Stomach (tissue), 9 donors: Measurements from ENCODE around the gene KCNT1. TPM values are rescaled to one million over a fixed set of nuclear protein-coding genes. Genes with fewer than 3 reads are reported as not detected.

ENCODE experiments used
- DNase-seq, 2 donors: peaks; one replicate each; pipeline versions ENCODE4 v3.0.0 to v3.0.0-alpha.2; 2013 to 2019
- H3K27ac ChIP-seq, 5 donors: fragments of 200-600 bp in 4 of 5; sonication (generic) in 4 of 5; one replicate each; pipeline ENCODE4 v1.5.1; 2013 to 2019; ENCODE audit warnings: mild to moderate bottlenecking in 1 of 5, moderate library complexity in 1 of 5
- H3K27me3 ChIP-seq, 3 donors: fragments of 200-600 bp; sonication (generic); one replicate each; pipeline ENCODE4 v1.5.1; 2017 to 2019; ENCODE audit warnings: mixed run types in 1 of 3
- H3K36me3 ChIP-seq, 4 donors: fragments of 200-600 bp; sonication (generic); 1 replicate in 3 of 4; 2 replicates in 1 of 4; pipeline ENCODE4 v1.5.1; 2016 to 2019
- H3K4me1 ChIP-seq, 4 donors: fragments of 200-600 bp; sonication (generic); one replicate each; pipeline ENCODE4 v1.5.1; 2016 to 2019
- H3K4me3 ChIP-seq, 4 donors: fragments of 200-600 bp; sonication (generic) in 3 of 4; one replicate each; pipeline ENCODE4 v1.5.1; 2016 to 2019; ENCODE audit warnings: mild to moderate bottlenecking in 1 of 4
- H3K9me3 ChIP-seq, 4 donors: fragments of 200-600 bp; sonication (generic); one replicate each; pipeline ENCODE4 v1.5.1; 2016 to 2019
- CTCF ChIP-seq, 7 experiments: fragments of 450-650 bp in 4 of 7; fragments of 200-600 bp in 3 of 7; sonication (generic) in 3 of 7; IDR thresholded peaks; one replicate each; pipeline ENCODE4 v1.5.1; 2016 to 2019; ENCODE audit warnings: antibody characterized with exemption in 7 of 7, control low read depth in 2 of 7, mild to moderate bottlenecking in 1 of 7
- EP300 ChIP-seq: sonication (generic); formaldehyde crosslinking; IDR thresholded peaks from one replicate; pipeline ENCODE4 v1.6.1; 2017; ENCODE audit warnings: antibody characterized with exemption
- POLR2A ChIP-seq, 4 donors: fragments of 450-650 bp; IDR thresholded peaks; one replicate each; pipeline ENCODE4 v1.6.1; 2016; ENCODE audit warnings: antibody characterized with exemption in 4 of 4, control low read depth in 2 of 4, mild to moderate bottlenecking in 1 of 4, moderate library complexity in 1 of 4
- POLR2AphosphoS5 ChIP-seq, 3 donors: sonication (generic); formaldehyde crosslinking; IDR thresholded peaks; one replicate each; pipeline ENCODE4 v1.6.1; 2016; ENCODE audit warnings: antibody characterized with exemption in 3 of 3
- WGBS, 5 donors: extraction: QIAGEN DNeasy Blood & Tissue Kit in 3 of 5; methylation state at CpG; one replicate each; pipeline versions ENCODE4 v1.1.5 to v1.1.7; 2013 to 2018; 5-methylcytosine and 5-hydroxymethylcytosine counted together
- intact Hi-C: fragments of 100-400 bp; cut with DNase I; formaldehyde crosslinking; loops from one replicate; pipeline ENCODE4 v1.15.1; 2023; ENCODE audit warnings: low total_unique reads
- polyA plus RNA-seq, 3 donors: library from polyadenylated mRNA; stranded (reverse); fragments of 200-250 nt; gene quantifications; one replicate each; pipeline ENCODE4 v1.2.3, GENCODE V29; 2013
- total RNA-seq, 5 donors: library from RNA; depleted of rRNA; stranded (reverse); fragments of >200 nt; gene quantifications; one replicate each; pipeline versions ENCODE4 v1.1.0 to v1.2.3, GENCODE V29; 2014 to 2016
- donor health status: healthy with polysubstance abuse.
- donor health status: Bipolar disorder and iron deficiency.
- donor health status: healthy.

Gene KCNT1
- total and polyA plus RNA-seq, 8 donors: 0.10 to 12.9 (median 0.37) TPM; not detected in 4

GRCh38 chr9:135761845-135762168, 59.8 kb downstream of the KCNT1 start:
- no peak for DNase-seq
- Histone ChIP-seq H3K36me3 (no peaks in the 10 kb centered on the region), H3K27ac (no peak overlapping the region), H3K4me1 (no peaks in the 10 kb centered on the region), H3K4me3 (no peak overlapping the region), H3K9me3 (peaks cover 6 to 25% (median 19%) of the 10 kb centered on the region in 4 donors), H3K27me3 (peaks cover 0 to 26% (median 0%) of the 10 kb centered on the region in 3 donors)
- intact Hi-C loops: no loop called here
- no peak for TF ChIP-seq EP300
- TF ChIP-seq CTCF (IDR thresholded peaks at IDR 0.05): no peak
- 81 to 89% (median 82%) methylated on average over 10 to 16 of the region's 16 CpGs for WGBS, 5 donors

GRCh38 chr9:135762921-135763320, 60.9 kb downstream of the KCNT1 start:
- intact Hi-C loops: no loop called here
- Histone ChIP-seq H3K36me3 (no peaks in the 10 kb centered on the region), H3K4me1 (no peaks in the 10 kb centered on the region)

GRCh38 chr9:135763716-135764446, 61.9 kb downstream of the KCNT1 start:
- no peaks in the 10 kb centered on the region for H3K36me3 ChIP-seq
- no peaks in the 10 kb centered on the region for H3K4me1 ChIP-seq
- no peak for DNase-seq
- WGBS, 5 donors: 82 to 90% (median 88%) methylated on average over 24 of the region's 24 CpGs
- H3K27me3 ChIP-seq: peaks cover 0 to 26% (median 0%) of the 10 kb centered on the region in 3 donors
- intact Hi-C loops: no loop called here
- H3K9me3 ChIP-seq: peaks cover 6 to 31% (median 22%) of the 10 kb centered on the region in 4 donors
- TF ChIP-seq CTCF (IDR thresholded peaks at IDR 0.05): no peak
- no peak for TF ChIP-seq POLR2AphosphoS5 (IDR thresholded peaks at IDR 0.05)
- TF ChIP-seq POLR2A (IDR thresholded peaks at IDR 0.05): no peak
- TF ChIP-seq EP300: no peak
- no peak overlapping the region for H3K27ac ChIP-seq
- no peak overlapping the region for H3K4me3 ChIP-seq

More at GRCh38 chr9:135762921-135763320, 60.9 kb downstream of the KCNT1 start:
- Histone ChIP-seq H3K9me3 (peaks cover 6 to 31% (median 22%) of the 10 kb centered on the region in 4 donors), H3K27ac (no peak overlapping the region), H3K27me3 (peaks cover 0 to 26% (median 0%) of the 10 kb centered on the region in 3 donors), H3K4me3 (no peak overlapping the region)
- 75 to 88% (median 79%) methylated on average over 11 to 13 of the region's 13 CpGs for WGBS, 5 donors
- TF ChIP-seq POLR2A (IDR thresholded peaks at IDR 0.05) (no peak), EP300 (no peak), CTCF (IDR thresholded peaks at IDR 0.05) (no peak), POLR2AphosphoS5 (IDR thresholded peaks at IDR 0.05) (no peak)
- no peak for DNase-seq

GRCh38 chr9:135764731-135765130, 62.7 kb downstream of the KCNT1 start:
- H3K4me3 ChIP-seq: no peak overlapping the region
- WGBS, 5 donors: 87 to 94% (median 89%) methylated on average over 15 to 19 of the region's 19 CpGs
- peaks cover 6 to 31% (median 22%) of the 10 kb centered on the region in 4 donors for H3K9me3 ChIP-seq
- intact Hi-C loops: no loop called here
- no peak for TF ChIP-seq POLR2AphosphoS5 (IDR thresholded peaks at IDR 0.05)
- no peak for TF ChIP-seq EP300
- no peak for TF ChIP-seq CTCF (IDR thresholded peaks at IDR 0.05)
- no peak for TF ChIP-seq POLR2A (IDR thresholded peaks at IDR 0.05)
- no peaks in the 10 kb centered on the region for H3K36me3 ChIP-seq
- H3K4me1 ChIP-seq: no peaks in the 10 kb centered on the region
- DNase-seq: no peak
- H3K27me3 ChIP-seq: peaks cover 0 to 26% (median 0%) of the 10 kb centered on the region in 3 donors
- no peak overlapping the region for H3K27ac ChIP-seq
